Limb (tissue), 2 donors: ENCODE measurements around the gene LIN52.
A peak's percentile ranks its signal among the peaks of the same experiment; 100 is the strongest.

Experiments
- DNase-seq, 2 donors: peaks; one replicate each; pipeline ENCODE4 v3.0.0-alpha.2; 2016; ENCODE audit errors: extremely low spot score in 2 of 2

The LIN52 gene

GRCh38 chr14:74084277-74085046 is at the start of gene LIN52, which contains the start of gene ALDH6A1:
TSS of gene LIN52 (plus strand) at chr14:74084956. CDS start at chr14:74084975, 19 bp downstream.
TSS of gene ALDH6A1 (minus strand) at chr14:74084453. CDS start at chr14:74084394, 59 bp downstream.
- peak; percentile 99 to 100 for DNase-seq

GRCh38 chr14:74035556-74035955 is 49.2 kb upstream of the LIN52 start:
- DNase-seq, result no peak

GRCh38 chr14:74038020-74038859 is 46.5 kb upstream of the LIN52 start:
- DNase-seq, result peak in 1 of 2 donors; percentile 59

GRCh38 chr14:74042296-74042695 is 42.5 kb upstream of the LIN52 start:
- DNase-seq, result no peak

- no peak for DNase-seq
Observed at GRCh38 chr14:74045522-74045921, 39.2 kb upstream of the LIN52 start.

GRCh38 chr14:74048281-74048680 is 36.5 kb upstream of the LIN52 start:
- DNase-seq, result no peak

GRCh38 chr14:74049876-74050495 is 34.8 kb upstream of the LIN52 start:
- DNase-seq, result no peak

- no peak for DNase-seq
Observed at GRCh38 chr14:74062809-74063150, 22.0 kb upstream of the LIN52 start.

- no peak for DNase-seq
Observed at GRCh38 chr14:74064426-74064825, 20.3 kb upstream of the LIN52 start.

- no peak for DNase-seq
Observed at GRCh38 chr14:74064883-74065282, 19.9 kb upstream of the LIN52 start.

- no peak for DNase-seq
Observed at GRCh38 chr14:74065746-74066575, 18.8 kb upstream of the LIN52 start.

GRCh38 chr14:74077401-74077800 is 7.4 kb upstream of the LIN52 start:
- no peak for DNase-seq

GRCh38 chr14:74080820-74081460 is 3.8 kb upstream of the LIN52 start:
- DNase-seq, result no peak

- DNase-seq, result no peak
Observed at GRCh38 chr14:74081491-74081890, 3.3 kb upstream of the LIN52 start.

GRCh38 chr14:74083161-74083560 is 1.6 kb upstream of the LIN52 start:
- no peak for DNase-seq

GRCh38 chr14:74083784-74084276 is 926 bp upstream of the LIN52 start:
- no peak for DNase-seq

- no peak for DNase-seq
Observed at GRCh38 chr14:74085047-74085637, 386 bp downstream of the LIN52 start.

- no peak for DNase-seq
Observed at GRCh38 chr14:74085828-74086227, 1.1 kb downstream of the LIN52 start.

- DNase-seq, result no peak
Observed at GRCh38 chr14:74089251-74090020, 4.7 kb downstream of the LIN52 start.
